Measurements from ENCODE around the gene MSMO1. TPM values are rescaled to one million over a fixed set of nuclear protein-coding genes. Genes with fewer than 3 reads are reported as not detected.

Gene MSMO1
- total RNA-seq, 1 experiment from 2014 or later, result 80.4 TPM

- DNase-seq (ENCODE audit: unreplicated experiment), result no peak
- no peak overlapping the region for H3K27ac Mint-ChIP-seq (ENCODE audit: low read depth, unreplicated experiment)
- ChIA-PET POLR2A (interaction anchor here (2.4 kb wide), 1 partner anchor 15 kb away, joined by 9 read pairs; no protein-coding TSS in a partner anchor), CTCF (interaction anchor here (0.5 to 2.0 kb wide), 4 partner anchors 19 to 91 kb away, joined by 3 to 12 read pairs (median 4); no protein-coding TSS in a partner anchor)
- H3K27me3 Mint-ChIP-seq (ENCODE audit: insufficient read depth, unreplicated experiment), result no peaks in the 10 kb centered on the region
- no TSS peak for BruUV-seq (replicated peaks)
- H3K36me3 Mint-ChIP-seq (ENCODE audit: insufficient read depth, unreplicated experiment), result peaks cover 6% of the 10 kb centered on the region
- H3K4me1 Mint-ChIP-seq (ENCODE audit: insufficient read depth, unreplicated experiment), result peaks cover 6% of the 10 kb centered on the region
- no peaks in the 10 kb centered on the region for H3K9me3 Mint-ChIP-seq (ENCODE audit: unreplicated experiment)
- intact Hi-C loops (cut with micrococcal nuclease), result no loop called here
- no peak for TF ChIP-seq CTCF (IDR thresholded peaks at IDR 0.05; ENCODE audit: unreplicated experiment)
- H3K4me3 Mint-ChIP-seq (ENCODE audit: unreplicated experiment), result no peak overlapping the region
These were observed 48.0 kb downstream of the MSMO1 start for GRCh38 chr4:165375465-165375864.

DNA sequence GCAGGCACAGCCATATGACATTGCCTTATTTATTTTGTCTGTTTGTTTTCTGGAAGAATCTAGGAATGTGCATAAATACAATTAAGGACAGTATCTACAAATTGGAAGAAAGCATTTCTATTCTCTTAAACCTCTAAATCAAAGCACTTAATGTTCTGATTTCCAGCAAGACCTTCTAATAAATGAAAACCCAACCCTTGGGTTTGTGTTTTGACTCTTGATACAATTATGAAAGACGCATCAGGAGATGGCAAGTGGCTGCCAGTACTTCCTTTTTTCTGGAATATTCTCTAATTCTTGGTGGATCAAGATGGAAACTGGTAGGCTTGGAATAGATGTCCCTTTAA is 50.9 kb downstream of the MSMO1 start:
- no peak for DNase-seq (ENCODE audit: unreplicated experiment)
- no TSS peak for BruUV-seq (replicated peaks)
- ChIA-PET POLR2A (interaction anchor here (0.7 to 1.1 kb wide), 4 partner anchors 9 to 62 kb away, joined by 3 to 6 read pairs (median 3); no protein-coding TSS in a partner anchor), CTCF (interaction anchor here (0.7 to 1.8 kb wide), 11 partner anchors 10 to 132 kb away, joined by 3 to 11 read pairs (median 4); no protein-coding TSS in a partner anchor)
- no peak for TF ChIP-seq CTCF (IDR thresholded peaks at IDR 0.05; ENCODE audit: unreplicated experiment)
- intact Hi-C loops (cut with micrococcal nuclease), result loop anchor here (2.0 kb wide), 1 partner anchor 86 kb away; no protein-coding TSS in a partner anchor
- Mint-ChIP-seq H3K27ac (ENCODE audit: low read depth, unreplicated experiment) (no peak overlapping the region), H3K27me3 (ENCODE audit: insufficient read depth, unreplicated experiment) (no peaks in the 10 kb centered on the region), H3K4me1 (ENCODE audit: insufficient read depth, unreplicated experiment) (peaks cover 6% of the 10 kb centered on the region), H3K9me3 (ENCODE audit: unreplicated experiment) (no peaks in the 10 kb centered on the region), H3K4me3 (ENCODE audit: unreplicated experiment) (peak overlapping the region; percentile 77), H3K36me3 (ENCODE audit: insufficient read depth, unreplicated experiment) (no peaks in the 10 kb centered on the region)

DNA sequence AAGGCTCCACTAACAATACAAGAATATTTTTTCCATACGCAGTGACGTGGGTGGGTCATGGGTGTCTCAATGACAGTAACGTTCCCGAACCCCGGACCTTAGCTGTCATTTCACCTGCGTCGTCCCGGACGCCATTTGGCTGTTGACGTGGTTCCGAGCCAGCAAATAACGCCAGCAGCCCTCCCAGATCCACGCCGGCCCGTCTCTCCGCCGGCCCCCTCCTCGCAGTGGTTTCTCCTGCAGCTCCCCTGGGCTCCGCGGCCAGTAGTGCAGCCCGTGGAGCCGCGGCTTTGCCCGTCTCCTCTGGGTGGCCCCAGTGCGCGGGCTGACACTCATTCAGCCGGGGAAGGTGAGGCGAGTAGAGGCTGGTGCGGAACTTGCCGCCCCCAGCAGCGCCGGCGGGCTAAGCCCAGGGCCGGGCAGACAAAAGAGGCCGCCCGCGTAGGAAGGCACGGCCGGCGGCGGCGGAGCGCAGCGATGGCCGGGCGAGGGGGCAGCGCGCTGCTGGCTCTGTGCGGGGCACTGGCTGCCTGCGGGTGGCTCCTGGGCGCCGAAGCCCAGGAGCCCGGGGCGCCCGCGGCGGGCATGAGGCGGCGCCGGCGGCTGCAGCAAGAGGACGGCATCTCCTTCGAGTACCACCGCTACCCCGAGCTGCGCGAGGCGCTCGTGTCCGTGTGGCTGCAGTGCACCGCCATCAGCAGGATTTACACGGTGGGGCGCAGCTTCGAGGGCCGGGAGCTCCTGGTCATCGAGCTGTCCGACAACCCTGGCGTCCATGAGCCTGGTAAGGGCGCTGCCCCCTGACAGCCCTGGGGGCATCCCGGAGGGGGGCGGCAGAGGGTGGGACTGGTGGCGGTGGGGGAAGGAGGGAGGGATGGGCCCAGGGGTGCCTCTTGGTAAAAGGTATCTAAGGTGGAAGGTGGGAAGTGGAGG is 51.5 kb downstream of the MSMO1 start, which contains the start of gene CPE:
Gene CPE, plus strand, starts transcription at position 264 of the 933 bp plus-strand sequence. Its CDS starts 214 bp downstream, at position 478.
- CTCF ChIA-PET, result interaction anchor here (0.6 to 1.8 kb wide), 14 partner anchors 9 to 132 kb away, joined by 3 to 11 read pairs (median 3); no protein-coding TSS in a partner anchor
- Mint-ChIP-seq H3K4me1 (ENCODE audit: insufficient read depth, unreplicated experiment) (peaks cover 6% of the 10 kb centered on the region), H3K9me3 (ENCODE audit: unreplicated experiment) (no peaks in the 10 kb centered on the region), H3K4me3 (ENCODE audit: unreplicated experiment) (peak within 1 kb of the TSS; percentile 77), H3K27ac (ENCODE audit: low read depth, unreplicated experiment) (no peak within 1 kb of the TSS), H3K27me3 (ENCODE audit: insufficient read depth, unreplicated experiment) (no peaks in the 10 kb centered on the region), H3K36me3 (ENCODE audit: insufficient read depth, unreplicated experiment) (no peaks in the 10 kb centered on the region)
- TF ChIP-seq CTCF (IDR thresholded peaks at IDR 0.05; ENCODE audit: unreplicated experiment), result peak; percentile 41
- POLR2A ChIA-PET, result interaction anchor here (0.7 to 1.1 kb wide), 3 partner anchors 9 to 61 kb away, joined by 3 to 6 read pairs (median 3); no protein-coding TSS in a partner anchor
- BruUV-seq (replicated peaks), result no TSS peak
- intact Hi-C loops (cut with micrococcal nuclease), result loop anchor here (2.0 kb wide), 1 partner anchor 86 kb away; no protein-coding TSS in a partner anchor
- peak; percentile 75 for DNase-seq (ENCODE audit: unreplicated experiment)

DNA sequence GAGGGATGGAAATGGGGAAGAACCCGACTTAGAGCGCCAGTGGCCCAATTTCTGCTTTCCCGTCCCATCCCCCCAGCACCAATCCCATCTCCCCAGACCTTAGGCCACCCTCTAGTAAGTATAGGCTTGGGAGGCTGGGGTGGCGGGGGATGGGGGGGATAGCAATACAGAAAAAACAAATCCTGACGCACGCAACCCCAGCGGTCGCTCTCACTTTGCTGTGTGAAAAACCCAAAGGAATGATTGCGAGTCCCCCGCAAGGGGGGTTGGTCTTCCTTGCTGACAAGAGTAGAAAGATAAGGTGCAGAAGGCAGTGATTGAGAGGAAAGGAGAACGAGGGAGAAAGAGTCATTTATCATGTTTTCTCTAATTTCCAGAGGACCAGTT is 52.2 kb downstream of the MSMO1 start:
- CTCF ChIA-PET, result interaction anchor here (0.6 to 1.1 kb wide), 5 partner anchors 17 to 90 kb away, joined by 3 to 4 read pairs (median 3); no protein-coding TSS in a partner anchor
- Mint-ChIP-seq H3K4me1 (ENCODE audit: insufficient read depth, unreplicated experiment) (peaks cover 6% of the 10 kb centered on the region), H3K36me3 (ENCODE audit: insufficient read depth, unreplicated experiment) (no peaks in the 10 kb centered on the region), H3K27me3 (ENCODE audit: insufficient read depth, unreplicated experiment) (no peaks in the 10 kb centered on the region), H3K27ac (ENCODE audit: low read depth, unreplicated experiment) (no peak overlapping the region), H3K4me3 (ENCODE audit: unreplicated experiment) (peak overlapping the region; percentile 77), H3K9me3 (ENCODE audit: unreplicated experiment) (no peaks in the 10 kb centered on the region)
- POLR2A ChIA-PET, result no interaction called here
- no peak for DNase-seq (ENCODE audit: unreplicated experiment)
- TF ChIP-seq CTCF (IDR thresholded peaks at IDR 0.05; ENCODE audit: unreplicated experiment), result no peak
- BruUV-seq (replicated peaks), result no TSS peak
- intact Hi-C loops (cut with micrococcal nuclease), result loop anchor here (2.0 kb wide), 1 partner anchor 85 kb away; no protein-coding TSS in a partner anchor

All from MCF 10A (cell line).